Tibial artery (tissue), 4 donors: ENCODE data around the gene LANCL1.

Source experiments
- DNase-seq, 2 donors: peaks; one replicate each; pipeline ENCODE4 v3.0.0-alpha.2; 2019
- H3K27ac ChIP-seq, 2 donors: fragments of 200-600 bp; sonication (generic) in 1 of 2; 1 replicate in 1 of 2; 2 replicates in 1 of 2; pipeline ENCODE4 v1.5.1; 2018 to 2019; ENCODE audit warnings: mild to moderate bottlenecking in 1 of 2
- H3K27me3 ChIP-seq, 2 donors: fragments of 200-600 bp; sonication (generic) in 1 of 2; one replicate each; pipeline versions ENCODE4 v1.5.1 to v1.6.0; 2016 to 2019
- H3K36me3 ChIP-seq, 3 donors: fragments of 200-600 bp; sonication (generic) in 2 of 3; one replicate each; pipeline ENCODE4 v1.5.1; 2016 to 2019; ENCODE audit warnings: mild to moderate bottlenecking in 2 of 3
- H3K4me1 ChIP-seq, 4 donors: fragments of 200-600 bp; sonication (generic) in 2 of 4; 1 replicate in 3 of 4; 2 replicates in 1 of 4; pipeline ENCODE4 v1.5.1; 2016 to 2019
- H3K4me3 ChIP-seq, 2 donors: fragments of 200-600 bp; sonication (generic) in 1 of 2; 1 replicate in 1 of 2; 2 replicates in 1 of 2; pipeline ENCODE4 v1.5.1; 2018 to 2019; ENCODE audit warnings: mild to moderate bottlenecking in 2 of 2
- H3K9me3 ChIP-seq, 3 donors: fragments of 200-600 bp; sonication (generic) in 1 of 3; one replicate each; pipeline ENCODE4 v1.5.1; 2016 to 2019
- CTCF ChIP-seq, 2 experiments: fragments of 200-600 bp in 1 of 2; fragments of 450-650 bp in 1 of 2; IDR thresholded peaks; one replicate each; pipeline ENCODE4 v1.5.1; 2017 to 2019; ENCODE audit warnings: antibody characterized with exemption in 2 of 2, mild to moderate bottlenecking in 1 of 2, moderate library complexity in 1 of 2
- intact Hi-C: fragments of 100-400 bp; cut with DNase I; formaldehyde crosslinking; loops from one replicate; pipeline ENCODE4 v1.15.0; 2023; ENCODE audit warnings: low total_unique reads

LANCL1 gene

GRCh38 chr2:210421916-210422315 lies 54.6 kb downstream of the LANCL1 start:
- Histone ChIP-seq H3K27ac (no peak overlapping the region), H3K4me1 (no peaks in the 10 kb centered on the region), H3K9me3 (peaks cover 0 to 11% (median 10%) of the 10 kb centered on the region in 3 donors), H3K36me3 (peaks cover 0 to 2% (median 0%) of the 10 kb centered on the region in 3 donors), H3K4me3 (no peak overlapping the region), H3K27me3 (no peaks in the 10 kb centered on the region)
- intact Hi-C loops, result no loop called here
- no peak for TF ChIP-seq CTCF (IDR thresholded peaks at IDR 0.05)
- no peak for DNase-seq

GRCh38 chr2:210412660-210413059 lies 63.9 kb downstream of the LANCL1 start:
- H3K4me3 ChIP-seq, result no peak overlapping the region
- H3K27me3 ChIP-seq, result no peaks in the 10 kb centered on the region
- no peaks in the 10 kb centered on the region for H3K4me1 ChIP-seq
- TF ChIP-seq CTCF (IDR thresholded peaks at IDR 0.05), result no peak
- no peak for DNase-seq
- H3K36me3 ChIP-seq, result no peaks in the 10 kb centered on the region
- intact Hi-C loops, result no loop called here
- no peaks in the 10 kb centered on the region for H3K9me3 ChIP-seq
- H3K27ac ChIP-seq, result no peak overlapping the region

GRCh38 chr2:210410542-210410941 lies 66.0 kb downstream of the LANCL1 start:
- H3K27ac ChIP-seq, result no peak overlapping the region
- intact Hi-C loops, result no loop called here
- H3K4me1 ChIP-seq, result no peaks in the 10 kb centered on the region
- DNase-seq, result no peak
- H3K27me3 ChIP-seq, result no peaks in the 10 kb centered on the region
- no peak for TF ChIP-seq CTCF (IDR thresholded peaks at IDR 0.05)
- no peaks in the 10 kb centered on the region for H3K9me3 ChIP-seq
- no peaks in the 10 kb centered on the region for H3K36me3 ChIP-seq
- no peak overlapping the region for H3K4me3 ChIP-seq

- intact Hi-C loops, result loop anchor here (5.0 kb wide), 1 partner anchor 147 kb away; no protein-coding TSS in a partner anchor
- H3K4me3 ChIP-seq, result no peak overlapping the region
- DNase-seq, result no peak
These were observed 77.0 kb downstream of the LANCL1 start for GRCh38 chr2:210399440-210400041.

GRCh38 chr2:210392469-210392881 lies 84.1 kb downstream of the LANCL1 start:
- Histone ChIP-seq H3K9me3 (no peaks in the 10 kb centered on the region), H3K4me3 (no peak overlapping the region), H3K27me3 (no peaks in the 10 kb centered on the region), H3K36me3 (no peaks in the 10 kb centered on the region), H3K4me1 (no peaks in the 10 kb centered on the region), H3K27ac (no peak overlapping the region)
- no peak for DNase-seq
- intact Hi-C loops, result loop anchor here (5.0 kb wide), 1 partner anchor 425 kb away; no protein-coding TSS in a partner anchor
- no peak for TF ChIP-seq CTCF (IDR thresholded peaks at IDR 0.05)

More at GRCh38 chr2:210399440-210400041, 77.0 kb downstream of the LANCL1 start:
- no peaks in the 10 kb centered on the region for H3K36me3 ChIP-seq
- no peaks in the 10 kb centered on the region for H3K4me1 ChIP-seq
- no peaks in the 10 kb centered on the region for H3K9me3 ChIP-seq
- H3K27ac ChIP-seq, result no peak overlapping the region
- H3K27me3 ChIP-seq, result no peaks in the 10 kb centered on the region
- TF ChIP-seq CTCF (IDR thresholded peaks at IDR 0.05), result peak; percentile 41 to 49
